Stimulated activated CD8-positive, alpha-beta memory T cell treated with anti-CD3 and anti-CD28 coated beads, Interleukin-7, amount 100 ng/mL, for 1 hour (primary cell): ENCODE results near the gene SEL1L3.

Source experiments
- DNase-seq, 2 donors: peaks; one replicate each; pipeline ENCODE4 v3.0.0-alpha.2; 2020; ENCODE audit warnings: low read depth in 2 of 2

Gene SEL1L3

DNA sequence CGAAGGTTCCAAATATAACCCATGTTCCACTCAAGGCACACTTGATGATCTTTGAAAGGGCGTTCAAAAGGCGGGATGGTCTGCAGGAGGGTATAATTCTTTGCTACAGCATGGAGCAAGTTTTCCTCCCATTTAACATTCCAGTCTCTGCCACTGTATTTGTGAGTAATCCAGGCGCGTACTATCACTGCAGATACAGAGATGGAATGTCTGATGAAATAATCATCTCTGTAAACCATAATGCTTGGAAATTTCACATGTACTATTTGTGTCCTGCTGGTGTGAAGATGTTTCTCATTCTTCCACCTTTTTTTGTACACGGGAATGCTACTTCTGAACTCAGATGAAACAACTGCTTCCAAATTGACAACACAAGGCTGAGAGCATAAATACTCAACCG lies 15.5 kb downstream of the SEL1L3 start:
- no peak for DNase-seq

DNA sequence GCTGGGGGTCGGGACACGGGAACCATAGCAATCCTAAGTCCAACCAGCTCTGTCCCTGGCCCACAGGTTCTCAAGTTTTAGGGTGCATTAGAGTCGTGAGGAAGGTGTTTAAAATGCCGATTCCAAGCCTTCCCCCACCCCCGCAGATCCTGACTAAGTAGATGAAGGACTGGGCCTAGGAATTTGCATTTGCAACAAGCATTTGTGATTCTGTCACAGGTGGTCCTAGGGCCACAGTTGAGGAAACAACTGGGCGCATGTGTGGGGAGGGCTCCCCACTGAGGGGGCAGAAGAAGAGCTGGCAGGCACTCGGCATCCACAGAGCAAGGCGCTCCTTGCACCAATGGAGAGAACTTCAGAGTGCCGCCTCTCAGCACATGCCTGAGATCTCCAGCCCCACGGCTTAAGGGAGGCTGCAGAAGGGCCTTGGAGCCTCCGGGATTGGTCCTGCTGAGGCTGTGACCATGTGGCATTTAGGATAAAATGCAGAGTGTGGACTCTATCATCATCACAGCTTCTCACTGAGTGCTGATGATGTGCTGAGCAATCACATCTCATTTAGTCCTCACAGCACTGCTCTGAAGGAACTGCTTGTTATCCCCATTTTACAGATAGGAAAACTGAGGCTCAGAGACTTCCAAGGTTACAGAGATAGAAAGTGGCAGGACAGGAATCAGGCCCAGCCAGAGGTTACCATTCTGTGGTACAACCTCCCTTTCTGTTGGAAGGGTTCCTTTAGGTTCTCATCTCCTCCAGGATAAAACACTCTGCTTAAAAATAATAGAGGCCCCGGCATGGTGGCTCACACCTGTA lies 16.7 kb downstream of the SEL1L3 start:
- no peak for DNase-seq

DNA sequence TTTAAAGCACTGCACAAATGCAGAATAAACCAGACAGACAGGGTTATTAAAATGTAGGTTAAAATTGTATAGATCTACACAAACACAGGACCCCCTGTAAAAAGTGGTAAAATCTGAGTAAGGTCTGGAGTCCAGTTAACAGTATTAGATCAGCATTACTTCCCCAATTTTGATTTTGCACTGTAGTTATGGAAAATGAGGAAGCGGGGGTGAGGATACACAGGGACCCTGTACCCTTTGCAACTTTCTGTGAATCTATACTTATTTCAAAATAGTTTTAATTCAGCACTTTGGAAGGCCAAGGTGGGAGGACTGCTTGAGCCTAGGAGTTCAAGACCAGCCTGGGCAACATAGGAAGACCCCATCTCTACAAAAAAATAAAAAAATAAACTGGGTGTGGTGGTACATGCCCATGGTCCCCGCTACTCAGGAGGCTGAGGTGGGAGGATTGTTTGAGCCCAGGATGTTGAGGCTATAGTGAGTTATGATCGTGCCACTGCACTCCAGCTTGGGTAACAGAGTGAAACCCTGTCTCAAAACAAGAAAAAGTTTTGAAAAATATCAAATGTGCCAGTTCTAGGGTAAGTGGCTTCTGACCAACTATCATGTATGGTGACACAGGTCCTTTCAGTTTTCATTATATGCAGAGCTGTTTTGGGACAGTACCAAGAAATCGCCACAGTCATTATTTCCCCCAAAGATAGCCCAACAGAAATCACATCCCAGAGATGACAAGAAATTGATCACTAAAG lies 17.7 kb downstream of the SEL1L3 start:
- no peak for DNase-seq

DNA sequence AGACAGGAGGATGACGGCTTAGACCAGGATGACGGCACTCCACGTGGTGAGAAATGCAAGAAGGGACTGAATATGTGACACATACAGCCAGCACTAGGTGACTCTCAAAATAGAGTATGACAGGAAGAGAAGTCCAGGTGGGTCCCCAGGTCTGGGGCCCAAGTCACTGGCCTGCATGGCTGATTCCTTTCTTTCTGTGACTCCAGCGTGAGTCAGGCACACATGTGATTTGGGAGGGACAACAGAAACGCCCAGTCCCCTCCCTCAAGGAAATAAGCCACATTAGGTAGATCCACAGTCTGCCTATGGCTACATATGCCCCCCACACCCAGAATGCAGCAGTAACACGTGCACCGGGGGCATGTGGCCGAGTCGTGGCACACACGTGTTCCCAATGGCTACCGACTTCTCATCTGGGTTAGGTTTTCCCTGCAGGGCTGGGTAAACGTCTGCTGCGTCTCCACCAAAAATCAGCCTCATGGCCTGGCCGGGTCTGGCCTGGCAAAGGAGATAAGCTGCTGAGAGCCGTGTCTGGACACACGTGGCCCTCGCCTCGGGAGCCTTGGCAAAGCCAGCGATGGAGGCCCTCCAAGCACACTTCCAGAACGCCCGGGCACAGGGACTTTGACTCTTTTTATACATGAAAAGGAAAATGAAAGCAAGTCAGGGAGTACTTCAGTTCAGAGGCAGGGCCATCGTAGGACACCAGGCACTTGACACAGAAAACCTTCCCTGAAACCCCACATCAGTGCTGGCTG lies 19.3 kb downstream of the SEL1L3 start:
- no peak for DNase-seq

DNA sequence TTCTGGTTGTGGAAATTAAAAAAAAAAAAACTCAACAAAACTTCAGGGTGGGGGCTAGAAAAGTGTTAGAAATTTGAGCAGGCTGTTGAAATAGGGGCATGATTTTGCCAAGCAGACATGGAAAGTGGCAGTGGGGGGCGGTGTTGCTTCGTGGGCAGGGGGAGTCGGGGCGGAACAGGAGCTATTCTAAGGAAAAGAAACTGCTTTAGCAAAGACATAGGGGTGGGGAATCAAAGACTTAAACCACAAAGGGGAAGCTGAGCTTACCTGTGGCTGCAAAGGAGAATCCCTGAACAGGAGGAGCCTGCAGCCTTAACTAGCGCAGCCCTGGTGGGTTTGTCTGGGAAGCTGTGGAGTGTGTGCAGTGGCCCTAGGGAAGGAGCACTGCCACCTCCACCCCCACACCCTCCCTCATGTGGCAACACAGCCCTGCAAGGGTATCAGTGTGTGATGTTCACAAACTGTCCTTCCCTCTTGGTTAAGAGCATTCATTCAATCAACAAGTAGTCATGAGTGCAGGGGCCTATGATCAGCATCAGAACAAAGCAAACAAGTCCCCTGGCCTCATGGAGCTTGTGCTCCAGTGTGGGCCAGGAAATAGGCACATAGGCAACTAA lies 20.5 kb downstream of the SEL1L3 start:
- no peak for DNase-seq

DNA sequence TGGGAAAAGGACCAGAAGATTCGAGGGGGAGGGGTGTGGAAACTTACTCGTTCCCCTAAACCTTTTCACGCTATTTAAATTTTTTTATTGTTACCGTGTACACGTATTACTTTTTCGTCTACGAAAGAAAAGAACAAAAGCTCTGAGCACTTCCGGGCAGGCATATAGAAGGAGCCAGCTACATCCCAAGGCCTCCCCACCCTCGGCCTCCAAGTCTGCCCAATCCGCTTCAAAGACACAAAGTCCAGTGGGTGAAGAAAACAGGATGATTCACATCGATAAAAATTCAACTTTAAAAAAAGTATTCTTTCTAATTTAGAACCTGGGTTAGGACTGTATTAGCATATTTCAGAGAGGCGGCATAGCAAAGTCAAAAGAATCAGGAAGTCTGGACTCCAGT lies 23.1 kb downstream of the SEL1L3 start:
- no peak for DNase-seq

DNA sequence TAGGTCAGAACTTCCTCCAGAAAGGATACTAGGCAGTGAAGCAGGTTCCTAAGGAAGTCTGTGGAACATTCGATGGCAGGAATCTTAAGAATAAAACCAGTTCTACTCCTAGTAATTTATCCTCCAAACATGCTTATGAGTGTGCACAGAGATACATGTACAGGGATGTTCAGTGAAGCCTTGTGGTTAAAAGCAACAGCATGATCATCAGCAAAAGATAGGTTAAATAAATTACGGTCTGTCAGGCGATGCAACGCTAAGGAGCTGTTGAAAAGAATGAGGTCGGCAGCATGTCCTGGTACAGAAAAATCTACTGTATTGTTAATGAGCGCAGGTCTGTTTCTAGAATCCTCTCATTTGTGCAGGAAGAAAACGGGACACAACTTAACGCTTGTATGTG lies 23.6 kb downstream of the SEL1L3 start:
- DNase-seq = no peak

DNA sequence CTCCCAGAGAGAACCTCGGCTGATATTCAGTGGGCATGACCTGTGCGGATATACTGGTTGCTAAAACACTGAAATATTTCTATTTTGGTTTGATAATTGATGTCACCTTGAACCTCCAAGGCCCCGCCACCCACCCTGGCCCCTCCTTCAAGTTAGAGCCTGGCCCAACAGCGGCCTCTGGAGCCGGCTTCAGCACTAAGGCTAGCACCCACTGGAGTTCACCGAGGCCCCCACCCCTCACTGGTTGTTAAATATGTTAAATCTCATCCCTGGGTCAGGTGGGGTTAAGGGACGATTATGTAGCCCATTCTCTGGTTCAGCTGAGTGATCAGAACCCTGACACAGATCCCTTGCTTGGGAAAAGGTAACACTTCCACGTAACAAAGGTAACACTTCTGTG lies 24.3 kb downstream of the SEL1L3 start:
- no peak for DNase-seq

DNA sequence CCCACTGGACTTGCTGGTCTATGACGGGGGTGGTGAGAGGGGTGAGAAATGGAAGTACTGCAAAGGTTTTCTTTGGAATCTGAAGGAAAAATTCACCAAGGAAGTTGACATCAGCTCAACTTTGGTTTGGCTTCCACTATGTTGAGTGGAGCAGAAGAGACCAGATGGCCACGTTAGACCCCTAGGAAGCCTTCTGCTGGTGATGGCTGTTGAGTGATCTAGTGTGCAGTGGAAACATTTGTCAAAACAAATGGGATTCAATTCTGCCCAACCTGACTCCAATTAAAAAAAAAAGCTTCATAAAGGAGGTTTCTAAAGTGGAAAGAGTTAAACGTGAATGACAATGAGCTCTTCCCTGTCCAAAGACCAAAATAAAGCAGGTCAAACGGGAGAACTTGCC lies 25.7 kb downstream of the SEL1L3 start:
- DNase-seq = no peak

DNA sequence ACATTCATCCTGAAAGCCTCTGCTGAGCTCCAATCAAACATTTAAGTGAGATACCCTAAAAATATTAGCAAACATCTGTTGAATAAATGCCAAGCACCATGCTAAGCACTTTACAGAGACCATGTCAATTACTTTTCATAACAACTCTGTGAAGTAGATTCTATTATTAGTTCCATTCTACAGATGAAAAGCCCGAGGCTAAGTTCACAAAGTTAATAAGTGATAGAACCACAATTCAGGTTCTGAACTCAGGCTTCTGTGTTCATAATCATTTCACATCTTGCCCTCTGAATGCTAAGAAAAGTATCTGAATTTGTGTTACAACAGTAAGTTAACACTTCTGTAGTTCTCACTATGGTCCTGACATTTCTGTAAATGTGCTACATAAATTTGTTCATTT lies 27.4 kb downstream of the SEL1L3 start:
- no peak for DNase-seq

DNA sequence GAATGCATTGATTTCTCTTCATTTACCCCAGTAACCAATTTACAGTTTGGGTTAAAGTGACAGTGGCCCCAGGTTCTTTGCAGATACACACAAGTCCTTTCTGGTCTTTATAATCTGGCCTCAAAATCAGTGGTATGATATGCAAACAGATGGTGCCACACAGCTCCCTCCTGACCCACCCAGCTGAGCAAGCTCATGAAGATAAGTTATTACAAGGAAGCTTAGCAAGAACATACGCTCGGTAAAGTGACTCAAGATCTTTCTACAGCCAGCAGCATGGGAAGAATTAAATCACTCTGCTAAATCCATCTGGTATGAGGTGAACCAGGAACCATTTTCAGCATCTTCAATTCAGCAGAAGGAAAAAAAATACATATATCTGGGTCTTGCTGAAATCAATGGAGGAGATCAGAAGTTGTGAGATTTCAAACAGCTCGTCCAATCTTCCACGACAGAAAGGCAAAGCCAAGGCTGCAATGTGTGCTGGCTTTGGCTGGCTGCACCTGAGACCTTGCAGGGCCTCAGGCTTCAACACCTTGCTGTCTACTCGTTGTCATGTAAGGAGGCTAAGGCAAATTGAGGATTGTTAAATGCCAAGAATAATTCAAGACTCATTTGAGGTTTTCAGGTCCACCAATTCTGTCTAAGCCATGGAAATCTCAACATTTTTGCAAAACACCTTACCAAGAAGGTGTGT lies 28.2 kb downstream of the SEL1L3 start:
- DNase-seq = no peak

DNA sequence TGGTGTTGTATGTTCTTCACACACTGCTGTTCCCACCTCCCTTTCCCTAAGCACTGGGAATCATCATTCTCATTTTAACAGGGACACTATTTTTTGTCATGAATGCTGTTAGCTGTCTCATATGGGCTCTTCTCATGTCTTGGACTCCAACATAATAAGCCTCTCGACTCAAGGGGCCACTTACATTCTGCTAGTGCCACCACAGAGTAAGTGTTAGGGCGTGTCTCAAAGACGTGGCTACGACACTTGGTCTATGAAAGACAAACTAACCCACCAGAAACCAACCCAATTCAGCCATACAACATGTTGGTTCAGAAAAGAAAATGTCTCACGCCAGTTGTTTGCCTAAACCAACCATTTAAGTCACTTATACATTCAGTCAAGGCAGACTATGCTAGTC lies 32.2 kb downstream of the SEL1L3 start:
- DNase-seq = no peak

DNA sequence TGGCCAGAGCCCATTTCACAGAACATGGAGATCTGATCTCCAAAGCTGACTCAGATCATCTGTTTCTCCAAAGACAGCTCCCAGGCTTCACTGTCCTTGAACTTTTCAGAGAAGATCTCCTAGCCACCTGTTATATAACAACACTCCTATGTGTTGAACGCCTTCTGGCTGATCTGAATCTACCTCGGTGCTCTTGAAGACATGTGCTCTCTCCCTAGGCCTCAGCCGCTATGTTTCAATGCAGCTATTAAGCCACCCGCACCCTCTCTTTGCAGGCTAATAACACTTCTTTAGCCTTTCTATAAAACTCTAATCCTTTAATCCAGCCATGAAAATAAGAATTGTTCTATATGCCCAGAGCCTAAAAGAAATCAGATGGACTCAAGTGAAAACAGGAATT lies 34.9 kb downstream of the SEL1L3 start:
- DNase-seq = no peak

DNA sequence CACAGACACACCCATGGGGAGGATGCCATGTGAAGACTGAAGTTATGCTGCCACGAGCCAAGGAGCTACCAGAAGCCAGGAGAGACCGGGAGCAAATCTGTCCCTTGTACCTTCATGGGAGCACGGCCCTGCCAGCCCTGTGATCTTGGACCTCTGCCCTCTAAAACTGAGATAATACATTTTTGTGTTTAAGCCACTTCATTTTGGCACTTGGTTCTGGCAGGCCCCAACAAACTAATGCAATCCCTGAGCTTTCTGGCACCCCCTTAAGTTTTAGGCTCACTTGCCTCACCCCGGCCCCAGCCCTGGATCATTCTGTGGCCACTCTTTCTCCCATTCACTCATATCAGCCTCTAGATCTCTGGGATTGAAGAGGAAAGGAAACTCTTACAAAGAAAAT lies 35.4 kb downstream of the SEL1L3 start:
- DNase-seq = no peak

DNA sequence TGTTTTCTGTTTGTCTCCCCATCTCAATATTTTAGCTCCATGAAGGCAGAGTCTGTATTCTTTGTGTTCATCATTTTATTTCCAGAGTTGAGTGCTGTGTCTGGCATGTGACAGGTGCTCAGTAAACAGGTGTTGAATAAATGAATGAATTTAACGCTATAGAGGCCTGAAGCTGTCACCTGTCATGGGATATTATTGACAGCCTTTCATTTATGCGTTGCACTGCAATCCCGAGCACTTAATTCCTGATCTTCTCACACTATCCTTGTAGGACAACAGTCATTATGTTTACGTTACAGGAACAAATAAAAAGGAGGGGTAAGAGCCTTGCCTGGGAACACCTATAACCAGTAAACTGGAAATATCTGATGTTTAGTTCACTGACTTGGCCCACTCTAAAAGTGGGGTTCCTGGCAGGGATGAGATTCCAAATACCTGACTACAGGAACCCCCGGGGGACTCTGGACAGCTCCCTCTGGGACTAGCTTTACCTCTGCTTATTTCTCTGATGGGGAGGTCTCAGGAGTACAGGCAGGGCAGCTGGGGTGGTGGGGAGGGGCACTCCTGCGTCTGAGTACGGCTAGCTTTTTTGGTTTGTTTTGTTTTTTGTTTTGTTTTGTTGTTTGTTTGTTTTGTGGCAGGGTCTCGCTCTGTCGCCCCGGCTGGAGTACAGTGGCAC lies 36.6 kb downstream of the SEL1L3 start:
- no peak for DNase-seq

DNA sequence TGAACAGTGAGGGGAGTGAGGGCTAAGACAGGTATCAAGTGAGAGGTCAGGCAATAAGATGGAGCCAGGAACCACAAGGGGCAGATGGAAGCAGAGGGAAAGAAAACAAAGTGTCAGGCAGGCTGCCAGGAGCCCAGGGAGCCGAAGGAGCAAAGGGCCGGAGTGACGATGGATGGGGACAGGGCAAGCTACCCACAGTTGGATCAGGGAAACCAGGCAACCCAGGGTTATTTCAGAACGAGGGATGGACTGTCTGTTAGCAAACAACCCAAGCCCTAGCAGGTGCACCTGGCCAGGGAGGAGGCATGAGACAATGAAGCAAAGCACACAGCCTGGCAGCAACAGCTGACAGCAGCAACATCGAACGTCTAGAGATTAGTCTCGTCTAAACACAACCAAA lies 39.2 kb downstream of the SEL1L3 start:
- no peak for DNase-seq

DNA sequence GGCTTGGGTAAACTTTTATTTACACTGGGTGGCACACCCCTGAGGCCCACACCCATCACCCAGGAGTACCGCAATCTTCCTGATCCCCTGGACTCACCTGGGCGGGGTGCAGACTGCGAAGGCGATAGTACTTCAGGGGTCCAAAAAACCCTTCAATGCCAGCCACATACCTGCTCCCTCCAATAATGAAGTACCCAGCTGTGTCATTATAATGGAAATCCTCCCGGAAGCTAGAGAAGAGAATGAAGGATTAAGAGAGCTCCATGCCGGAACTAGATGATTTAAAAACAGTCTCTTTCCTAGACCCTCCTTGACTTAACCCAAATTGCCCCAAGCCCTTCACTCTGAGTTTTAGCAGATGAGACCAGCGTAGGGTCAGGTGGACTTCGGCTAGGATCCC lies 40.9 kb downstream of the SEL1L3 start:
- no peak for DNase-seq

DNA sequence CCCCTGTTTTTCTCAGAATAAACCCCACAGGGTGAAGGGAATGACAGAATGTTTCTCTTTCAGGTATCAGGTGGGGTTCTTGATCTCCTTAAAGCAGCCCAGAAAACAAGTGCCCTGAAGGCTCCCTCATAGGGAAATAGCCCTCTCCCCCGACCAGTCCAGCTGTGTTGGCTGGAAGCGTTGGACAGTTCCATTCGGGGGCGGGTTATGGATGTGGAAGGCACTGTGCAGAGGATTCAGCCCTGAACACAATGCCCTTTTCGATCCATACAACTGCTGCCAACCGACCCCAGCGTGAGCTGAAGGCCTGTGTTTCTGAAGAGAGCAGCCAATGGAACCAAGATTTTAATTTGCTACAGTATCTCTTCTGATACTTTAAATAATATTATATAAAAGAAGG lies 41.5 kb downstream of the SEL1L3 start:
- no peak for DNase-seq

DNA sequence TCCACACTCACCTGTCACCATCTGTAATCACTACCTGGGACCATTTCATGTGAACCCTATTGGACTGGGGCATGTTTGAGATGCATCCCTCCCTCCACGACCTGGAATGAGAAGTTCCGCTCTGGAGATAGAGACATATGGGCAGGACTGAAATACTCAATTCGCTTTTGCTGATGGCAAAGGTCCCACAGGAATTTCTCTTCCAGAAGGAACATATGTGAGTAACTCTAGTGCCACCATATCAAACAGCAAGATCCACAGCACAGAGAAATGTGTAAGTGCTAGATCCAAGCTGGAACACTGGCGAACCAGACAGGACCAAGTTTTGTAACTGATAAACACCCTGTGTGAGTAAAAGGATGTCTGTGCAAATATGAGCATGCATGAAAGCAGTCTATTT lies 43.9 kb downstream of the SEL1L3 start:
- DNase-seq = no peak

DNA sequence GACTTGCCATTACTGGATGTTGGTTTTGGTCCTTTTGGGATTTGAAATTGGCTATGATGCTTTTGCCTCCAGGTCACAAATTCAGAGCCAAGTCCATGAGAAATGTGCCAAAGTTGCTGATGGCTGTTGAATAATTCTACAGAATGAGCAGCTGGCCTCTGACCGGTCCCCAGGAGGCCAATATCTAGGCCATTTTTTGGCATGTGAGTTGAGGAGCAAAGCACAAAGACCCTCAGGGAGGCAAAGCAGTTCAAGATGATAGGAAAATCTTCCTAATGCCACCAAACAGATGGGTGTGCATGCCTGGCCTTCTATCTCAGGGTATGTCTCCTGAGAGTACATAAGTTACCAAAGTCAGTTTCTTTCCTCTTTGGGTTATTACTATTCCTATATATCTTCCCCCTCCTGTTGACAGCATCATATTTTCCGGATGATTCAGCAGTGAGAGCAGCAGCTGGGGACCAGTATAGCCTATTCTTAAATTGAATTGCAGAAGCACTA lies 44.4 kb downstream of the SEL1L3 start:
- no peak for DNase-seq
